Renal cortex interstitium (tissue), 11 donors: ENCODE measurements around the gene PAQR4. TPM values are rescaled to one million over a fixed set of nuclear protein-coding genes. Genes with fewer than 3 reads are reported as not detected.

Experiments used
- DNase-seq, 11 donors: peaks; one replicate each; pipeline ENCODE4 v3.0.0-alpha.2; 2013; ENCODE audit warnings: low read depth in 9 of 11, low spot score in 4 of 11; ENCODE audit errors: extremely low read depth in 1 of 11
- polyA plus RNA-seq, 3 donors: library from polyadenylated mRNA; unstranded; fragments of 120-200 nt; gene quantifications; one replicate each; pipeline ENCODE4 v1.2.1, GENCODE V29; 2013; ENCODE audit not compliant: insufficient read length in 3 of 3

The PAQR4 gene
- polyA plus RNA-seq, 3 donors = 8.1 to 12.5 (median 8.3) TPM

DNA sequence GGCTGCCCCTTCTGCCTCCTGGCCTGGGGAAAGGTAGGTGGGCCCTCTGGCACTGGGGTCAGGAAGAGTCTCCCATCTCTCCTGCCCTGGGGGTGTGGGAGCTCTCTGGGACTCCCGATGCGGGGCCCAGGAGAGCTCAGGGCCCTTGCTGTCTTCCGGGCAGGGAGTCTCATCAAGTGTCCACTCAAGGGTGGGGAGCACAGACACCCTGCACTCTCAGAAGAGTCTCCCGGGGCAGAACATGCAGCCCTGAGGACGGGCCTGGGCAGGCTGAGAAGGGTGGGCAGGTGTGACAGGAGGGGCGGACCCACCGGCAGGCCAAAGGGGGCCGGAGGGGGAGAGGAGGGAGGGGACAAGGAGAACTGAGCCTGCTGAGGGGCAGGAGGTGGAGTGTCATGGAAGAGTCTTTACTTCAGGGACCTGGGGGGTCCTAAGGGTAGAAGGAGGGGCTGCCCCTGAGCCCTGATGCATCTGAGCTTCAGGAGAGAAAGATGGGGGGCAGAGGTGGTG is 19.5 kb downstream of the PAQR4 start:
- DNase-seq = no peak

DNA sequence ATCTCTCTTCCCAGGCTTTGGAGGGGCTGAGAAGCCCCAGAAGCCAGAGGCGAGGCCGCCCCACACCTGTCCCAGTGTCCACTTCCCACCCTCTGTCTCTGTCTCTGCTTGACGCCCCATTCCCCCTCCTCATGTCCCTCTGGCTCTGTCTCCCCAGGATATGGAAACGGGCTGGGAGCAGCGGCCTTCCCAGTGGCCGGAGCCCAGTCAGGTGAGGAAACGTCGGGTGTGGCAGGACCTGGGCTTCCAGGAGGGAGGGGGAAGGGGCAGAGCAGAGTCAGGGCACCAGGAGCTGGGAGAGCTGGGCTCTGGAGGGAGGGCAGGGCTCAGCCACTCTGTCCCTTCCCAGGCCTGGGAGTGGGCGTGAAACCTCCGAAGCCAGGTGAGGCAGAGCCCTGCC is 21.7 kb downstream of the PAQR4 start:
- DNase-seq = no peak

DNA sequence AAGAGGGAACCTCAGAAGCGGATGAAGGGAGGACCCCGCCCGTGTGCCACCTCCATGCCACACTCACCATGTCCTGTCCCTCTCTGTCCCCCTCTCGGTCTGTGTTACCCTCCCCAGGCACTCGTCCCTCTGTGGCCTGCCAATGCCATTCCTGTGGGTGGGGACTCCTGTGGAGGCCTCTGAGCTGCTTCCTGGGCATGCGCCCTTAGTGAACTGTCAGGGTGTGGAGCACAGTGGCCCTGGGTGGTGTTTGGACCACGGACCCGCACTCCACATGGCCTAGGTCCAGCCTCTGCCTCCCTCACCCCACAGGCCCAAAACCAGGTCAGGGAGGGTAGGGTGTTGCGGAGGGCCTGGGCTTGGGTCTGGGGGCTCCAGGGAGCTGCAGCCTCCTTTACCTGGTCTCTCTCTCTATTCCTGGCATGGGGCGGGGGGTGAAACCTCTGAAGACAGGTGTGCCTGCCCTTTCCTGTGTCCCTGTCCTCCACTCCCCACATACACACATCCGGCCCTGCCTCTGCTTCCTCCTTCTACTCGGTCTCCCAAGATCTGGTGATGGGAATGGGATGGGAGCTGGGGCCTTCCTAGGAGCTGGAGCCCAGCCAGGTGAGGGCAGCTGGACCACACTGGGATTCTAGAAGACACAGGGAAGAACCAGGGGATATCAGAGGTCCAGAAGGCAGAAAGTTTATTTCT is 22.6 kb downstream of the PAQR4 start:
- DNase-seq = no peak

DNA sequence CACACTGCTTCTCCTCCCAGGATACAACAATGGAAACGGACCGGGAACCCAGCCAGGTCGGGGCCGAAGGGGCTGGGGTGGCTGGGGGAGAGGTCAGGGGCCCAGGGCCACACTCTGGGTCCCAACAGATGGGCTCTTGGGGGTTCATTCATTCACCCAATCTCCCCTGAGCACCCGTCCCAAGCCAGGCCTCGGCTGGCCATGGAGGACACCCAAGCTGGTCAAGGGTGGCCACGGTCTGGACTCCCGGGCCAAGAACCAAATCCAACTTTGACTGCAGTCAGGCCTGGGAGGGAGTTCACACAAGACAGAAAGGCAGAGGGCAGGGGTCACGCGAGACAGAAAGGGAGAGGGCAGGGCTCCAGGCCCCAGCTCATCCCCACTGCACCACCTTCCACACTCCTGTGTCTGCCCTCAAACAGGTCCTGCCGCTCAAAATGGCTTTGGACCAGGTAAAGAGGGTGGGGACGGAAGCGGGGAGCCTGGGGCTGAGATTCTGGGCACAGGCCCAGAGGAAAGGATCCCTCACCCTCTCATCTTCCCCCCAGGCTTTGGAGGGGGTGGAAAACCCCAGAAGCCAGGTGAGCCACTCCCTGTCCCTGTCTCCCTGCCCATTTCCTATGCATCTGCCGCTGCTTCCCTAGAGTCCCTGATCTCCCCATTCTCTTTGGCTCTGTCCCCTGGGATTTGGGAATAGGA is 23.4 kb downstream of the PAQR4 start:
- no peak for DNase-seq

DNA sequence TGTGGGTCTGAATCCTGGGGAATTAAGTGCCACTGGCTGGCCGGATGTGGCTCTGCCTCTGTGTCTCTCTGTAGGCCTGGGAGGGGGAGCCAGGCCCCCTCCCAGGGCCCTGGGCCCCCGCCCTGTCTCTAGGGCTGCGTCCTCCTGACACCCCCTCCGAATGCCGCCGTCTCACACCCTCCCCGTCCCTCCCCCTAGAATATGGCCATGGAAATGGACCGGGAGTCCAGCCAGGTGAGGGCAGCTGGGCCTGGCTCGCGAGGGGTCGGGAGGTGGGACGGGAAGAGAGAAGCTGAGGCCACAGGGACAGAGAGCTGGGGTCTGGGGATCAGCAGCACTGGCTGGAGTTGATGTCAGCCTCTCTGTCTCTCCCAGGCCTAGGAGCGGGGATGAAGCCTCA is 27.1 kb downstream of the PAQR4 start:
- DNase-seq = no peak

DNA sequence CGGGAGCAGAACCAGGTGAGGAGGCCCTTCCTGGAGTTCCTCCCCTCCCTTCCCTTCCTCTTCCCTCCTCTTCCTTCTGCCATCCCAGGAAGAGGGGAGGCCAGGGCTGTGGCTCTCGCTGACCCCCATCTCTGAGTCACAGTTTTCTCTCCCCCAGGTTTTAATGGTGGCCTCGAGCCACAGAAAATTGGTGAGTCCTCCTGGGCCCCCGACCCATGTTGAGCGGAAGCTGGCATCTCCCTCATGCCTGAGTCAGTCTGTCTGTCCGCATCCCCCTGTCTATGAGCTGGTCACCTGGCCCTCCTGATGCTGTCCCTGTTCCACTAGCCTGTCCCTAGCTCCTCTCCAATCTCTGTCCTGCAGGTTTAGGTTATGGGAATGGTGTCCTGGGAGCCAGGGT is 30.8 kb downstream of the PAQR4 start:
- DNase-seq = no peak

DNA sequence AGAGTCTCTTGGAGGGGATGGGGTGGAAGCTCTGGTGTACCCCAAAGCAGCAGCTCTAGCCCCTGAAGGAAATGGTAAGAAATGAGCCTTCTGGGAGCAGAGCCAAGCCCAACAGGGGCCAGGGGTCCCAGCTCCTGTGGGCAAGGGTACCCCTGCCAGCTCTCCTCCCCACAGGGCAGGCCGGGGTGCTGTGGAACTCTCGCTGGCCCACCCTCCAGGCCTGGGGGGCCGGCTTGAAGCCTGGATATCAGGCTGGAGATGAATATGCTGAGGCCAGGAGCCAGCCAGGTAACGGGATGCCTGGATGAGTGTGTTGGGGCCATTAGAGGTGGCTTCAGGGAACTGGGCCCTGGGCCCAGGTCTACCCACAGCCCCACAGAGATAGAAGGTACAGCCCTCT is 31.4 kb downstream of the PAQR4 start:
- no peak for DNase-seq

DNA sequence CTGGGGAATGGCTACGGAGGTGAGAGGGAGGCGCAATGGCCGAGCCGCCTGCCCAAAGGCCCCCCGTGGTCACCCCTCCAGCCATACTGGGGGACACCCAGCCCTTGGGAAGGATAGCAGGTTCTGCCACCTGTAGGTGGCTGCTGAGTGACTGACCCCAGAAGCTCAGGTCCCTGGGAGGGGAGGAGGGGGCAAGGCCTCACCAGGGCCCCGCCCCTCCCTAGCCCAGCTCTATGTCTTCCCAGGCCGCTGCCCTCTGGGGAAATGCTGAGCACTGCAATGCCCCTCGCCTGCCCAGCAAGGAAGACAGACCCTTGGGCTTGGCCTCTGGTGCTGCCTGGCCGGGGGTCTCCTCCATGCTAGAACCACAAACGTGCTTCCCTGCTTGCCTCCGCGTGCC is 32.2 kb downstream of the PAQR4 start:
- DNase-seq = no peak

DNA sequence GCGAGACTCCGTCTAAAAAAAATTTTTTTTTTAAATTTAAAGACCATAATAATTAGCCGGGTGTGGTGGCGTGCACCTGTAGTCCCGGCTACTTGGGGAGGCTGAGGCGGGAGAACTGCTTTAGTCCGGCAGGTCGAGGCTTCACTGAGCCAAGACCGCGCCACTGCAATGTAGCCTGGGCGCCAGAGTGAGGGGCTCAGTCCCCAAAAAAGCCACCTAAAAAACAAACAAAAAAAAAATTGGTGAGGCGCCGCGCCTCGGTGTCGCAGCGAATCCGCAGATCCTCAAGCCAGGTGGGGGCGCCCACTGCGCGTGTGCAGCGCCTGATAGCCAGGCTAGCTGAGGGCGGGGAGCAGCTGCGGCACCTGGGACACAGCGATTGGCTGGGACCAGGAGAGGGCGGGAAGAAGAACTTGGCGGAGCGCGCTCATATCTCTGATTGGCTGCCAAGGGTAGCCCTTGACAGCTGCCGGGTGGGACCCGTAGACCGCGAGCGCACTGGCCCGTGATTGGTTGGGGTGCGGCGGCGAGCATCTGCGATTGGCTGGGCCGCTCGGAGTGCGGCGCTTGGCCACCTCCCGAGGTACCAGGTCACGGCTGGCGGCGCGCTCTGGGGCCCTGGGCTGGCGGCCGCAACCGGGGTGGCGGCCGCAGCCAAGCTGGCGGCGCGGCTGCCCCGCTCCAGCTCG is 34.6 kb downstream of the PAQR4 start:
- DNase-seq = peak in 10 of 11 donors; percentile 91 to 96 (median 94)

DNA sequence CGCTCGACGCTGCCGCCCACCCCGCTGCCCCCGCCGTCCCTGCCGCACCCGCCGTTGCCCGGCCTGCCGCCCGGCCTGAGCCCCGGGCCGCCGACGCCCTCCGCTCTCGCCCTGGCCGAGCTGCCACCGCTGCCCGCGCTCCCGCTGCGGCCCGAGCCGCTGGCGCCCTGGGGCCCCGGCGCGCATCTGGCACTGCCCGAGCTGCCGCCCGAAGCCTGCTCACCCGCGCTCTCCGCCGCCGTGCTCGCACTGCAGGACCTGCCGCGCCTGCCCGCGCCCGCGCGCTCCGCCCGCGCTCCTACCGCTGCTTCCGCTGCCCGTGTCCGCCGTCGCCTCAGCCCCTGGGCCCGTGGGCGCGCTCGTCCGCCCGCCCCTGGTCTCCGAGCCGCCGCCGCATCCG is 35.2 kb downstream of the PAQR4 start:
- no peak for DNase-seq

DNA sequence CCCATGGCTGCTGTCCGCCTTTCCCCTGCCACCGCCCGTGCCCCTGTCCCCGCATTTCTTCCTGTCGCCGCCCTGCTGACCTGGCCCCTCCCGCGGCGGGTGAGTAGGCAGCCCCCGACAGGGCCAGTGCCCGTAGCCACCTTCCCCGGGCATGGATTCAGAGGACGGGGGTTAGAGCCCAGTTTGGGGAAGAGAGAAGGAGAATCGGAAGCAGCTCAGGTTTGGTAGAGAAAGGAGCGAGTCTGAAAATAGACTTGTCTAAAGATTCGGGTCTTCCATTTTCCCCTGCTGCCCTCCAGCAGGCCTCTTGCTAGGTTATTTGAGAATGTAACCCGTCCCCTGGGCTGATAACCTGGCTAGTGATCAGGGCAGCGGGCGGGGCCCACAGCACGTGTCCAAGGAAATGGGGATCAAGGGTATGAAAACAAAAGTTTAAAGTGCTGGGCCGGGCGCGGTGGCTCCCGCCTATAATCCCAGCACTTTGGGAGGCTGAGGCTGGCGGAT is 35.7 kb downstream of the PAQR4 start:
- DNase-seq = no peak

DNA sequence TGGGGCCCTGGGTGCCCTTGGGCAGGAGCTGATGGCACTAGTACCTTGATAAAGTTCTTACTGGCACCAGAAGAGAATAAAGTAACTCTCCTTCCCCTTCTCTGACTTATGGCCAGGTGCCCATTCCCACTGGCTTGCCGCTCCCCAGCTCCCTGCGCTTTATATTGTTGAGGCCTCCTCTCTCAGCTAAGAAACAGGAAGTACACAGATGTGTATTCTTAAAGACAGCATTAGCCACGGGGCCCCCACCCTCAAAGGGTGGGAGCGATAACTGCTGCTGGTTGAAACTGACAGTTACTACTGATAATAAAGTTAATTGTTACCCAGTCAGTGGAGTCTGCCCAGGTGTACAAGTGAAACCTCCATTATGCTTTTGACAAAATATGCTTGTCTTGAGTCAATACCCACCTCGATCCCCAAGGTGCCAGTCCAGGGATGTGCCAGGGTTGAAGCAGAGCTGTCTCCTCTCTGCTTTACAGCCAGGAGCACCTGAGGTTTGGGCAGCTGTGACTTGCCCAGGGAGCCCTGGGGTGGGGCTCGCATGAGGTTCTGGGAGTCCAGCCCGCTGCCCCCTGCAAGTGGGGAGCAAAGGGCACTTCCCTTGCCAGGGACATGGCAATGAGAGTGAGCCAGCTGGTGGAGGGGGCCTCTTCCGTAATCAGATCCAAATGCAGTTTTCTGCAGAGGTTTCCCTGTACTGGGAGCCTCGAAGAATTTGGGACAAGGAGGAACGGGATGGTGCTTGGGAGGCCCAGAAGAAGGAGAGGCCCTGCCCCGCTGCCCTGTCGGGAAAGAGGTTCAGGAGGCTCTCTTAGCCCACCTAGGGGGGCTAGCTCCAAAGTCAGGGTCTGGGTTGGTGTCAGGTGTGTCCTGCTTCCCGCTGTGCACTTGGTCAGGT is 38.2 kb downstream of the PAQR4 start:
- no peak for DNase-seq

DNA sequence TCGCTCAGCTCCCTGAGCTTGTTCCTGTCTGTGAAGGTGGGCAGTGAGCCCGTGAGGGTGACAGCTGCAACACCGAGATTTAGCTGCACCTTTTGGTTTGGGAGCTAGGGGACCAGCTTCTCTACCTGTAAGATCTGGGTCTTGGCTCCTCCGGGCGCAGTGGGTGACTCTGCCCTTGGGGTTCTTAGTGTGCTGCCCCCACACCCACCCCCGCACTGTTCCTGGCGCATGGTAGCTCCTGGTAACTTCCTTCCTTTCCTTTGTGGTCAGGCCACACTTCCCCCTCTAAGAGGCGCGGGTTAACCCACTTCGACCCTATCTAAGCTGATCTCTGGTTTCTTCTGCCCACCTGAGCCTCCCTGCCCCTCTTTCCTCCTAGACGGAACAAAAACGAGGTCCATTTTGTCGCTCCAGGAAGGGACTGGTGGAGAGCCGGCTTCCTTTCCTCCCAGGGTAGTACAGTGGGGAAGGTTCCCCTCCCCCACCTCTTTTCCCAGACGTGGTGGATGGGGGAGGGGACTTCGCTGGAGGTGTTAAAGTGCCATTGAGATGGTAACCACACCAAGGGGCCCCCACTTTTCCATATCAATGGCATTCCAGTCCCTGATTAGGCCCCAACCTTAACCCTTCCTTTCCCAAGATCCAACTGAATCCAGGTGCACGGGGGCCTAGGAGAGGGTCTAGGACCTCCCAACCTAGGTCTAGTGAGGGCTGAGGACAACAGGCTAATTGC is 39.0 kb downstream of the PAQR4 start:
- DNase-seq = no peak

DNA sequence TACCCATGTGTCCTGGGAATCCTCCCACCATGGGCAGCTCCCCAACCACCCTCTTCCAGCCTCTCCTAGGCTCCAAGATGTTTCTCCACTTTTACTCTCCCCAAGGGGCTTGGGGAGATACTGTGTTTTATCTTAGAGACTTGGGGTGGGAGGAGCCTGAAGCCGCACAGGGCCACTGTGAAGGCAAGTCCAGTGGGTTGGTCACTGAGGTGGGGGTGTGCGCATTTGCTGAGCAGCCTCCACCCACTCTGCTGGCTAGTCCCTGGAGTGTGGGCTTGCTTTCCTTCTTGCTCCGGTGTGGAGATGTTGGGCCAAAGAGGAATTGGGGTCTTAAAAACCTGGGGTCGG is 39.5 kb downstream of the PAQR4 start:
- no peak for DNase-seq

DNA sequence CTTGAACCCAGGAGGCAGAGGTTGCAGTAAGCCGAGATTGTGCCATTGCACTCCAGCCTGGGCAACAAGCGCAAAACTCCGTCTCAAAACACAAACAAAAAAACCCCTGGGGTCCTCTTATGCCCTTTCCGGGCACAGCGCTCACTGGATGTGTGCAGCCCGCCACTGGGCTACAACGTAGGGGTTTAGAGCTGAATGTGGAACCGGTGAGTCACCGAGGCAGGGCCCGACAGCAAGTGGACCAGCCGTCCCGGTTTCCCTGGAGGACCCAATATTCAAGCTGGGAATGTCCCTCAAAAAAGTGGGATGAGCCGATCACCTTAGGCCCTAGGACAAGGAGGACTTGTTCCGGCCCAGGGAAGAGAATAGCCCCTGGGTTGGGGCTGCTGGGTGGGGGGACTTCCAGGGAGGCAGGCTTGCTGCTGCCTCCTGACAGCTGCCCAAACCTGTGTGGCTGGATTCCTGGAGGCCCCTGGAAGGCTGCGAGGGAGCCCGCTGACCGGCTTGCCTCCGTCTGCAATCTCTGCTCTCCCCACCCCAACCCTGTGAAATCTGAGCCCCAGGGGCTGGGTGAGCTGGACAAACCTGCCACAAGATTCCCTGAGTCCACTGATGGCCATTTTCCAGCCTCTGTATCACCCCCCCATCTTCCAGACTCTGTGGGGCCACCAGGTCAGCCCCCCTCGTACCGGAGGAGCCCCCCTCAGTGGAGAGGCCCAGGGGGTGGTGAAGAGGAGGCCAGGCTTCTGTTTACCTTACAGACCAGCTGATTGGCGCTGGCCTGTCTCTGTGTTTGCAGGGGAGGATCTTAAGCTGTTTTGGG is 40.6 kb downstream of the PAQR4 start:
- peak in 4 of 11 donors; percentile 63 to 75 (median 68) for DNase-seq

DNA sequence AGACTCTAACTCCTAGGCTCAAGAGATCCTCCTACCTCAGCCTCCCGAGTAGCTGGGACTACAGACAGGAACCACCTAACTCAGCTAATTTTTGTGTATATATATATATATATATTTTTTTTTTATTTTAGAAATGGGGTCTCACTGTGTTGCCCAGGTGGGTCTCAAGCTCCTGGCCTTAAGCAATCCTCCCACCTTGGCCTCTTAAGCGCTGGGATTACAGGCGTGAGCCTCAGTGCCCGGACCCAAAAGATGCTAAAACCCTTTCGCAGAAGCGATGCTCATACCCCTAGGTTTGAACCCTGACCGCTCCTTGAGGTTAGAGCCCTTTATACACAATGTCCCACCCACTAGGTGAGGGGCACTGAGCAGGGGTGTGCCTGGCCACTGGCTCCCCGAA is 41.4 kb downstream of the PAQR4 start:
- DNase-seq = no peak

DNA sequence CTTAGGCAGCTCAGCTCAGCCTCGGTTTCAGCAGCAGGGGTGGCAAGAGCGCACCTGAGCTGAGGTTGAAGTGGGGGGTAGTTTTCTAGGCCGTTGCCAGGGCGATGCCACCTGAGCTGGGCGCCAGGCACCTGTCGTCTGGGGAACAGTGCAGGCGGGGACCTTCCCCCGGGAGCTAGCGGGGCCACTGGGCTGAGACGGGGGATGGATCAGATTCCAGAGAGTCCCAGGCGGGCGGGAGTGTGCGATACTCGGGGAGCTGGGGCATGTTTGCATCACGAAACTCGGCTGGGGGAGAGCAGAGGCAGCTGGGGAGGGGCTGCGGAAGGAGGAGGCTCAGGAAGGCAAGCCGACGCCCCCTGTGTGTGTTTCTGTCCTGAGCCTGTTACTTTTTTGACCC is 43.1 kb downstream of the PAQR4 start:
- peak in 2 of 11 donors; percentile 58 to 66 for DNase-seq
